Erythroblast (primary cell): ENCODE measurements around the gene VAC14.

Source experiments
- GATA1 ChIP-seq: IDR thresholded peaks from 2 replicates; pipeline ENCODE4 v1.6.1; 2011; ENCODE audit warnings: low read depth, mild to moderate bottlenecking, control low read depth, low read length, moderate library complexity
- POLR2A ChIP-seq: IDR thresholded peaks from 2 replicates; pipeline ENCODE4 v1.6.1; 2011; ENCODE audit warnings: mild to moderate bottlenecking, low read length

DNA sequence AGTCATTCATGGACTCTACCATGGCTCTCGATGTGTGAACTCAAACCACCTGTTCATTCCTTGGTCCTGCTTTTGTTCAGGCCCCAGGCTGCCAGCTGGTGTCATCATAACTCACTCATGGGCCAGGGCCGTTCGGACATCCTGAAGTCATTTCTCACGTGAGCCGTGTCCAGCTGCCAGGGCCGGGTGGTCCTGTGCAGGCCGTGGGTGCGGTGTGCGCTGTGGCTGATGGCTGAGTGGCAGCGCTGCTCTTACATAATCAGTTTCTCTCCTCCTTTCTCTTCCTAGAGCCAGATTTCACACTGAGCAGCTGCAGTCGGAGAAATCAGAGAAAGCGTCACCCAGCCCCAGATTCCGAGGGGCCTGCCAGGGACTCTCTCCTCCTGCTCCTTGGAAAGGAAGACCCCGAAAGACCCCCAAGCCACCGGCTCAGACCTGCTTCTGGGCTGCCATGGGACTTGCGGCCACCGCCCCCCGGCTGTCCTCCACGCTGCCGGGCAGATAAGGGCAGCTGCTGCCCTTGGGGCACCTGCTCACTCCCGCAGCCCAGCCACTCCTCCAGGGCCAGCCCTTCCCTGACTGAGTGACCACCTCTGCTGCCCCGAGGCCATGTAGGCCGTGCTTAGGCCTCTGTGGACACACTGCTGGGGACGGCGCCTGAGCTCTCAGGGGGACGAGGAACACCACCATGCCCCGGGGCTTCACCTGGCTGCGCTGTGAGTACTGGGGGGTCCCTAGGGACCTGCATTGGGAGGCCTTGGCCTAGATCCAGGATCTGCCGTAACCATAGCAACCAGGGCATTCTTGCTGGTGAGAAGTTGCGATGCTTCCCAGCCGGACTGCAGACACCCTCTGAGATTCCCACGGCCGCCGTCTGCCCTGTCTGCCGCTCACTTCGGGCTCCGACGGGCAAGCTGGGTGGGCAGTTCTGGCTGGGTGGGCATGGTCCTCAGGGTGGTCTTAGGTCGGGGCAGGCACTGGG, 154.4 kb downstream of the VAC14 start, which contains the start of gene IL34:
- no peak for TF ChIP-seq POLR2A
- no peak for TF ChIP-seq GATA1
